CD4-positive, alpha-beta T cell (primary cell): Measurements from ENCODE around the gene TUSC7. TPM values are rescaled to one million over a fixed set of nuclear protein-coding genes. Genes with fewer than 3 reads are reported as not detected.

Source experiments
- ATAC-seq: fragments of 200-7000 bp; cut with Tn5 transposase; one replicate; pipeline ENCODE4 v1.10.0; 2022; ENCODE audit warnings: mild to moderate bottlenecking; ENCODE audit not compliant: poor library complexity
- CTCF ChIA-PET: fragments of 350-600 bp; sonication (Branson Sonifier 250); formaldehyde crosslinking; loops from one replicate; lab custom pipeline; 2021; ENCODE audit warnings: antibody characterized with exemption, inconsistent platforms; lab: Charles Lee
- POLR2A ChIA-PET: fragments of 350-600 bp; sonication (Branson Sonifier 250); formaldehyde crosslinking; loops from one replicate; lab custom pipeline; 2021; ENCODE audit warnings: antibody characterized with exemption, inconsistent platforms; lab: Charles Lee
- DNase-seq, 14 experiments: peaks; one replicate each; pipeline ENCODE4 v3.0.0-alpha.2; 2013 to 2020; ENCODE audit warnings: mixed read lengths in 2 of 14
- H3K27ac ChIP-seq, 2 donors: one replicate each; pipeline versions ENCODE4 v1.5.1 to v1.7.0; 2013; ENCODE audit warnings: low read length in 2 of 2, low read depth in 1 of 2, mild to moderate bottlenecking in 1 of 2
- H3K27me3 ChIP-seq, 2 experiments: 1 replicate in 1 of 2; 2 replicates in 1 of 2; pipeline versions ENCODE4 v1.6.1 to v1.7.0; 2013; ENCODE audit warnings: low read length in 2 of 2, control low read depth in 1 of 2, mild to moderate bottlenecking in 1 of 2, moderate library complexity in 1 of 2; ENCODE audit not compliant: insufficient read depth in 2 of 2, control insufficient read depth in 1 of 2
- H3K36me3 ChIP-seq: one replicate; pipeline ENCODE4 v1.6.1; 2013; ENCODE audit warnings: low read length, control low read depth; ENCODE audit not compliant: insufficient read depth
- H3K4me1 ChIP-seq: one replicate; pipeline ENCODE4 v1.6.1; 2013; ENCODE audit warnings: low read length, control low read depth; ENCODE audit not compliant: insufficient read depth
- H3K4me3 ChIP-seq: one replicate; pipeline ENCODE4 v1.5.1; 2013; ENCODE audit warnings: mild to moderate bottlenecking, low read length, moderate library complexity
- H3K9me3 ChIP-seq, 2 experiments: 1 replicate in 1 of 2; 2 replicates in 1 of 2; pipeline versions ENCODE4 v1.6.1 to v1.7.0; 2013; ENCODE audit warnings: low read length in 2 of 2, mild to moderate bottlenecking in 2 of 2, control low read depth in 1 of 2, moderate library complexity in 1 of 2; ENCODE audit not compliant: control insufficient read depth in 1 of 2, insufficient read depth in 1 of 2
- H3K27ac Mint-ChIP-seq: one replicate; pipeline ENCODE4 v1.8.0; 2020; ENCODE audit warnings: mixed read lengths
- H3K27me3 Mint-ChIP-seq: one replicate; pipeline ENCODE4 v1.8.0; 2021; ENCODE audit warnings: mixed read lengths
- H3K36me3 Mint-ChIP-seq: one replicate; pipeline ENCODE4 v1.8.0; 2021; ENCODE audit warnings: low read depth, mixed read lengths
- H3K4me1 Mint-ChIP-seq: one replicate; pipeline ENCODE4 v1.8.0; 2021; ENCODE audit warnings: low read depth, mixed read lengths
- H3K4me3 Mint-ChIP-seq: one replicate; pipeline ENCODE4 v1.8.0; 2020; ENCODE audit warnings: mild to moderate bottlenecking, mixed read lengths
- H3K9me3 Mint-ChIP-seq: one replicate; pipeline ENCODE4 v1.8.0; 2020; ENCODE audit warnings: mixed read lengths
- intact Hi-C, 2 experiments: fragments of 100-400 bp; cut with DNase I in 1 of 2; cut with micrococcal nuclease in 1 of 2; formaldehyde crosslinking; loops; one replicate each; pipeline versions ENCODE4 v1.15.1 to v1.9.0; 2023 to 2025; cut with DNase I, micrococcal nuclease
- total RNA-seq, 174 experiments: library from RNA in 2 of 174; stranded (reverse) in 2 of 174; gene quantifications; one replicate each; pipeline ENCODE4 v1.2.3 and lab custom pipeline; 2021 to 2026
- TF ChIP-seq, protein P1 (sequence below): fragments of 200-600 bp; IDR thresholded peaks from one replicate; pipeline ENCODE4 v1.8.0; 2022; ENCODE audit warnings: antibody characterized with exemption, mild to moderate bottlenecking

TUSC7 gene
- total RNA-seq, 2 experiments from 2014 or later = not detected

DNA sequence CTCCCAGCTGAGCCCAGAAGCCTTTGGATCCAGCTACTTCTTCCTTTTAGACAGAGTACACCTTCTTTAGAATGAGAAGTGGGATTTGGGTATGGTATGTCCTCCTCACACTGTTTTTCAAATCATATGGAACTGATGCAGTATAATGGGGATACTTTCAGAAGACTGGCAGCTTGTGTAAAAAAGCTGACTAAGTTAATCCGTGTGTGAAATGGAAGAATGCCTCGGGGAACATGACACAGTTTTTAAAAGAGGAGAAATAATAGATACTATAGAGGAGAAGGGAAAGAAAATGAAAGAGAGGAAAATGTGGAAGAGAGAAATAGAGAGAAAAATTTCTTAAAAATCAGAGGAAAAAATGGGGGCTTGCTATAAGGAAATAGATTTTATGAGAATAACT, 47.7 kb downstream of the TUSC7 start:
- H3K9me3 Mint-ChIP-seq = peaks cover 3% of the 10 kb centered on the region
- ATAC-seq (no peak), DNase-seq (no peak)
- H3K4me3 ChIP-seq = no peak overlapping the region
- no peaks in the 10 kb centered on the region for H3K36me3 Mint-ChIP-seq
- ChIA-PET CTCF (no interaction called here), POLR2A (no interaction called here)
- H3K36me3 ChIP-seq = no peaks in the 10 kb centered on the region
- no peak overlapping the region for H3K27ac Mint-ChIP-seq
- no peak overlapping the region for H3K27ac ChIP-seq
- H3K4me1 Mint-ChIP-seq = no peaks in the 10 kb centered on the region
- no peaks in the 10 kb centered on the region for H3K4me1 ChIP-seq
- TF ChIP-seq, protein P1, sequence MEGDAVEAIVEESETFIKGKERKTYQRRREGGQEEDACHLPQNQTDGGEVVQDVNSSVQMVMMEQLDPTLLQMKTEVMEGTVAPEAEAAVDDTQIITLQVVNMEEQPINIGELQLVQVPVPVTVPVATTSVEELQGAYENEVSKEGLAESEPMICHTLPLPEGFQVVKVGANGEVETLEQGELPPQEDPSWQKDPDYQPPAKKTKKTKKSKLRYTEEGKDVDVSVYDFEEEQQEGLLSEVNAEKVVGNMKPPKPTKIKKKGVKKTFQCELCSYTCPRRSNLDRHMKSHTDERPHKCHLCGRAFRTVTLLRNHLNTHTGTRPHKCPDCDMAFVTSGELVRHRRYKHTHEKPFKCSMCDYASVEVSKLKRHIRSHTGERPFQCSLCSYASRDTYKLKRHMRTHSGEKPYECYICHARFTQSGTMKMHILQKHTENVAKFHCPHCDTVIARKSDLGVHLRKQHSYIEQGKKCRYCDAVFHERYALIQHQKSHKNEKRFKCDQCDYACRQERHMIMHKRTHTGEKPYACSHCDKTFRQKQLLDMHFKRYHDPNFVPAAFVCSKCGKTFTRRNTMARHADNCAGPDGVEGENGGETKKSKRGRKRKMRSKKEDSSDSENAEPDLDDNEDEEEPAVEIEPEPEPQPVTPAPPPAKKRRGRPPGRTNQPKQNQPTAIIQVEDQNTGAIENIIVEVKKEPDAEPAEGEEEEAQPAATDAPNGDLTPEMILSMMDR = no peak
- intact Hi-C loops = no loop called here
- no peaks in the 10 kb centered on the region for H3K27me3 ChIP-seq
- H3K27me3 Mint-ChIP-seq = no peaks in the 10 kb centered on the region
- H3K4me3 Mint-ChIP-seq = no peak overlapping the region
- no peaks in the 10 kb centered on the region for H3K9me3 ChIP-seq

DNA sequence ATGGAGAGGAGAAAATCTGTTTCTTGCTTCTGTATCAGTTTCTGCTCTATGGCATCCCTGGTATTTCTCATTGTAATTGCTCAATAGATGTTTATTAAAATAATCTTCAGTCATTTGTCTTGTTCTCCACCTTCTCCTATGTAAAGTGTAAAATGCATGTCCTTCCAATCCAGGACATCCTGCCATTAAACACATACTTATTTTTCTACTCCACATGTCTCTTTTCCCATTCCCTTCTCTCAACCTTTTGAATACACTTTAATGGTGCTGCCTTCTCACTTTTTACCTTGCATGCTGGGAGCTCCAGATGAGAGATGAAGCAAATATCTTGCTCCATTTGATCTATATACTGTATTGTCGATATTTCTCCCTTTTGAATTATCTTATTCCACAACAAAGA, 49.7 kb downstream of the TUSC7 start:
- ChIA-PET POLR2A (no interaction called here), CTCF (no interaction called here)
- ATAC-seq (no peak), DNase-seq (no peak)
- no peaks in the 10 kb centered on the region for H3K4me1 ChIP-seq
- H3K27ac ChIP-seq = no peak overlapping the region
- Mint-ChIP-seq H3K4me3 (no peak overlapping the region), H3K27ac (no peak overlapping the region), H3K36me3 (no peaks in the 10 kb centered on the region), H3K27me3 (no peaks in the 10 kb centered on the region), H3K4me1 (no peaks in the 10 kb centered on the region), H3K9me3 (peaks cover 3% of the 10 kb centered on the region)
- no peaks in the 10 kb centered on the region for H3K36me3 ChIP-seq
- H3K9me3 ChIP-seq = no peaks in the 10 kb centered on the region
- TF ChIP-seq, protein P1 = no peak
- intact Hi-C loops = no loop called here
- H3K4me3 ChIP-seq = no peak overlapping the region
- H3K27me3 ChIP-seq = no peaks in the 10 kb centered on the region
